Urothelium cell line (cell line): ENCODE results near the gene PRC1.
A peak's percentile ranks its signal among the peaks of the same experiment; 100 is the strongest.

Experiments used
- DNase-seq: peaks from one replicate; pipeline ENCODE4 v3.0.0; 2011; ENCODE audit warnings: low spot score, mixed read lengths
- FAIRE-seq: peaks from 2 replicates; lab custom pipeline; 2011; peaks lifted over from hg19 to GRCh38; lab: Jason Lieb, UNC

PRC1 gene

GRCh38 chr15:90989040-90989768, 5.1 kb downstream of the PRC1 start:
- FAIRE-seq (no peak), DNase-seq (no peak)

DNA sequence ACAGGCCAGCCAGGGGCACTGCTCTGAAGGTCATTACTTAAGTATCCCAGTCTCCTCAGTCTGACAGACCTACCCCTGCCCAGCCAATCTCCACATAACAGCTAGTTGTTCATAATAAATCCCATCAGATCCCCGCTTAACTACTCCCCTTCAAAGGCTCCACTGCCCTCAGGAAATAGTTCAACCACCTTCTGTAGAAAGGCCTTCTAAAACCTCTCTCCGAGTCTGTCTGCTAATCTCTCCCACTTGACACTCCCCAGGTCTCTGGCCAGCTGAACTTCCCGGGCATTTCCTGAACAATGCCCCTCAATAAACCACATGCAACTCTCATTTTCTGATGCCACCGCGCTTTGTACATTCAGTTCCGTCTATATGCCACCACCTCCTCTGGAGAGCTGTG, 6.0 kb downstream of the PRC1 start:
- FAIRE-seq (no peak), DNase-seq (no peak)

DNA sequence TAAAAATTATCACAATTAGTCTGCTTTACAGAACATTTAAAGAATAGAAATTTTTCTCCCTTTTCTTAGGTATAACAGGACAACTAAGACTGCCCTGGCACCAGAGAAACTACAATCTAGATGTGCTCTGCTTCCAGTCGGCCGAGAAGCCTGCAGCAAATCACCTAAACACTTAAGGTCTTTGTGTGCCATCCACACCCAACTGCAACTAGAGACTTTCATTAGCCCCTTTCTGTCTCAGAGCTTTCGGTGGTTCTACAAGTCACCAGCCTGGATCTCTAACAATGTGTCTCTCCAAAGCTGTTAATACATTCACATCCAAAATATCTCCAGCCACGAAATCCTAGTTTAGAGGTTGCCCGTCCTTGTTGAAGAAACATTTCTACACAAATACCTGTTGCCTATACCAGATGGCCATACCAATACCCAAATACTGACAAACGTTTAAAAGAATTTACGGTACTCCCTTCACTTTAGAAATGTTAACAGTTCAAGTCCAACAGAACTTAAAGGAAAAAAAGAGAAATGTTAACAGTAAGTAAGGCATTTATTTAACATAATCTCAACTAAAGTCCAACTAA, 6.7 kb downstream of the PRC1 start:
- FAIRE-seq (no peak), DNase-seq (no peak)

- FAIRE-seq (no peak), DNase-seq (no peak)
Observed at GRCh38 chr15:90986790-90987507, 7.4 kb downstream of the PRC1 start.

DNA sequence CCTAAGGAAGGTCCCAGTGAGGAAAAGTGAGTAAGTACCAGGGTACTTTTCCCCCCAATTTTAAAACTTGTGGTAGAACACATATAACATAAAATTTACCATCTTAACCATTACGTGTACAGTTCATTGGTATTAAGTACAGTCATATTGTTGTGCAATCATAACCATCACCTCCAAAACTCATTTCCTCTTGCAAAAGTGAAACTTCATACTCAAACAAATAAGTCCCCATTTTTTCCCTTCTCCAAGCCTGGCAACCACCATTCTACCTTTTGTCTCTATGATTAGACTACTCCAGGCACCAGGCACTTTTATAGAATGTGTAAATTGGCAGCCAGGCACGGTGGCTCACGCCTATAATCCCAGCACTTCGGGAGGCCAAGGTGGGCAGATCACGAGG, 12.2 kb downstream of the PRC1 start:
- DNase-seq = no peak
- FAIRE-seq = no peak

DNA sequence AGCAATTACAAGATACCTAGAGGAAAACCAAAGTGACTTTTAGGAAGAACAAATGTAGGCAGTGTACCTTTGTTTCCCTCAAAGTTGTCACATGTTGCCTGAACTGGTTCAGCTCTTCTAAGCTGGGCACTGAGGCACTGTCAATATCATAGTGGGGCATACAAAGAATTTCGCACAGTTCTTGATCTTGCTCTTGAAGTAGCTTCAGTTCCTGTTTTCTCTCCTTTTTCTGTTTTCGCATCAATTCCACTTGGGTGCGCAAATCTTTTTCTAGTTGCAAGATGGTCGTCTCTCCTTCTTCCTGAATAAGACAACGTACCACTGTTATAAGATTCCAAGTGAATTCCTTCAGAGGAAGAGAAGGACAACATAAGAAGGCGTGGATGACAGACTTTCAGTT, 12.7 kb downstream of the PRC1 start:
- no peak for FAIRE-seq
- no peak for DNase-seq

- FAIRE-seq (no peak), DNase-seq (no peak)
Observed at GRCh38 chr15:90979582-90979981, 14.8 kb downstream of the PRC1 start.

GRCh38 chr15:90974216-90974615, 20.1 kb downstream of the PRC1 start:
- FAIRE-seq (no peak), DNase-seq (no peak)

GRCh38 chr15:90972133-90972532, 22.2 kb downstream of the PRC1 start:
- FAIRE-seq (no peak), DNase-seq (no peak)

GRCh38 chr15:90970274-90970673, 24.1 kb downstream of the PRC1 start:
- FAIRE-seq = no peak
- no peak for DNase-seq

GRCh38 chr15:90968434-90968833, 25.9 kb downstream of the PRC1 start:
- no peak for FAIRE-seq
- DNase-seq = no peak

GRCh38 chr15:90967206-90967605, 27.1 kb downstream of the PRC1 start:
- FAIRE-seq (no peak), DNase-seq (no peak)

- DNase-seq (no peak), FAIRE-seq (no peak)
Observed at GRCh38 chr15:90966262-90966661, 28.1 kb downstream of the PRC1 start.

DNA sequence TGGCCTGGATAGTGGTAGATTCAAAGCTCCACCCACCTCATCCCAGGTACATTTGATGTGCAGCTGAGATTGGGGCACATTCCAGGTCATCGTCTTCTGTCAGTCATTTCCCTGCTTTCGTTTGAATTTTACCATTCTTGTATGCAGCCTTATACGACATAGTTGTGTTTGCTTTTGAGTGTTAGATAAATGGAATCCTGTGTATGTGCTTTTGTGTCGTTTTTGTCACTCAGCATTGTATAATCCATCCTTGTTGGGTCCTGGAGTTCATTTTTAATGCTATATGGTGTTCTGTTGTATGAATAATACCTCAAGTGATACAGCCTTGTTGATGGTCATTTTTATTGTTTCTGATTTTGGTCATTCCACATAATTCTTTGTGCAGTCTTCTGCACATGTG, 32.3 kb downstream of the PRC1 start:
- FAIRE-seq = no peak
- DNase-seq = no peak

GRCh38 chr15:90960298-90961091, 33.8 kb downstream of the PRC1 start:
- DNase-seq (no peak), FAIRE-seq (peak; percentile 66)

GRCh38 chr15:90959894-90960293, 34.4 kb downstream of the PRC1 start:
- DNase-seq (no peak), FAIRE-seq (no peak)

DNA sequence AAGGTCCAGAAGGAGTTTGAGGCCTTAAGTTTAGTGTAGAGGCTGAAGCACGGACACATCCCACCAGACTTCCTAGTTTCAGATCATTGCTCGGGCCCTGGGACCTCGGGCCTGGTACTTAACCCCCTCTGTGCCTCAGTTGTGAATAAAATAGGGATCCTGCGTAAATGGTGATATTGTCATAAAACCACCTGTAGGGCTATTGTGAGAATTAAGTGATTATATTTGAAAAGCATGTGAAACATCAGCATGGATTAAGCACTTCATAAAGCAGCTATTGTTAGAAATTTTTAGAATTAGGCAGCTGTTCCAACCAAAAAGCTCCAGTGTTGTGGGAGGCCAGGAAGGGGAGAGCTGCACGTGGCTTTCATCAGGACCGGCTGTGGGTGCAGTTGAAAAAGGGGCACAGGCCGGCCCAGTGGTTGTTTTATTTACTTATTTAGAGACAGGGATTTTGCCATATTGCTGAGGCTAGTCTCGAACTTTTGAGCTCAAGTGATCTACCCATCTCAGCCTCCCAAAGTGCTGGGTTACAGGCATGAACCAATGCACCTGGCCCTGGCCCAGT, 35.2 kb downstream of the PRC1 start:
- DNase-seq (no peak), FAIRE-seq (no peak)

GRCh38 chr15:90957791-90958190, 36.5 kb downstream of the PRC1 start:
- peak; percentile 72 for FAIRE-seq
- no peak for DNase-seq

- no peak for DNase-seq
- no peak for FAIRE-seq
Observed at GRCh38 chr15:90957031-90957790, 37.1 kb downstream of the PRC1 start.

DNA sequence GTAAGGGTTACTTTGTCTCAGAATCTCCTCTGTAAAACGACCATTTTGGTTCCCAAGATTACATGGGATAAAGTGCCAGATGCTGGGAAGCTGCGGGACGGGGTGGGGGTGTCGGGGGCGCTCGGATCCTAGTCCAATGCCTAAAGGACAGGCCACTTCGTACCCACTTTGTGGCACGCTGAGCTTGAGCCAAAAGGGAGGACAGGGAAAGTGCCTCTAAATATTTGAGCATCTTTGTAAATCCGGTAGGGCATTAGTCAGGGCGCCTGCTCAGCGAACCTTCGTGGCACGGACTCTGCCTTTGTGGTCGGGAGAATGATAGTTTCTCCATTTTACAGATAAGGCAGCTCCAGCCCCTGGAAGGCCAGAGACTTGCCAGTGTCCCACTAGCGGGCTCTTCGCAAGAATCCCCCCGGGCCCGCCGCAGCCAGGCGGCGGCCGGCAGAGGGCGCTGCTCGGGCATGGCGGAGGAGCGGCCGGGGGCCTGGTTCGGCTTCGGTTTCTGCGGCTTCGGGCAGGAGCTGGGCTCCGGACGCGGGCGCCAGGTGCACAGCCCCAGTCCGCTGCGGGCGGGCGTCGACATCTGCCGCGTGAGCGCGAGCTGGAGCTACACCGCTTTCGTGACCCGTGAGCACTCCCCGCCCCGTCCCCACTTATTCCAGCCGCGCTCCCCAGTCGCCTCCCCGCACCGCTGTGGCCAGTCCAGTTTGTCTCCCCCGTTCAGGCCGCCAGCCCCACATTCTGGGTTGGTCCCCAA, 37.9 kb downstream of the PRC1 start:
- DNase-seq = peak; percentile 61
- no peak for FAIRE-seq
